Measurements from ENCODE around the gene NALCN.

GRCh38 chr13:101415358-101416174, 742 bp downstream of the NALCN start:
- TF ChIP-seq CTCF (IDR thresholded peaks at IDR 0.05) (no peak), POLR2A (IDR thresholded peaks at IDR 0.05) (no peak)

Measured in right lobe of liver (tissue), 4 donors.